IPS-18c (cell line): ENCODE measurements around the gene AMBRA1.
"Not testable (repeated sequence)": the region's sequence is repeated elsewhere in the genome, so short reads cannot be mapped to it uniquely, and the experiment has no call there.

Experiments used
- H3K4me3 ChIP-seq: 2 replicates; pipeline ENCODE4 v1.7.0; 2013; ENCODE audit warnings: low read depth, mild to moderate bottlenecking, low read length, moderate library complexity; ENCODE audit not compliant: insufficient read depth
- H3K9me3 ChIP-seq: one replicate; pipeline ENCODE4 v1.6.1; 2013; ENCODE audit warnings: mild to moderate bottlenecking, low read length, moderate library complexity; ENCODE audit not compliant: control insufficient read depth, insufficient read depth

The AMBRA1 gene

GRCh38 chr11:46590740-46591605 lies 2.9 kb downstream of the AMBRA1 start:
- H3K4me3 ChIP-seq: no peak overlapping the region
- no peaks in the 10 kb centered on the region for H3K9me3 ChIP-seq

GRCh38 chr11:46588915-46589314 lies 4.9 kb downstream of the AMBRA1 start:
- no peak overlapping the region for H3K4me3 ChIP-seq
- no peaks in the 10 kb centered on the region for H3K9me3 ChIP-seq

- Histone ChIP-seq H3K9me3 (no peaks in the 10 kb centered on the region), H3K4me3 (no peak overlapping the region)
Observed at GRCh38 chr11:46588131-46588530, 5.7 kb downstream of the AMBRA1 start.

GRCh38 chr11:46583513-46583912 lies 10.3 kb downstream of the AMBRA1 start:
- H3K4me3 ChIP-seq, H3K9me3 ChIP-seq: not testable (repeated sequence)

- no peak overlapping the region for H3K4me3 ChIP-seq
- no peaks in the 10 kb centered on the region for H3K9me3 ChIP-seq
Observed at GRCh38 chr11:46582588-46582987, 11.2 kb downstream of the AMBRA1 start.

GRCh38 chr11:46577058-46577457 lies 16.8 kb downstream of the AMBRA1 start:
- Histone ChIP-seq H3K9me3 (no peaks in the 10 kb centered on the region), H3K4me3 (no peak overlapping the region)

- H3K9me3 ChIP-seq: no peaks in the 10 kb centered on the region
Observed at GRCh38 chr11:46574656-46575055, 19.2 kb downstream of the AMBRA1 start.

GRCh38 chr11:46570790-46571398 lies 22.9 kb downstream of the AMBRA1 start:
- Histone ChIP-seq H3K4me3 (no peak overlapping the region), H3K9me3 (no peaks in the 10 kb centered on the region)

More at GRCh38 chr11:46574656-46575055, 19.2 kb downstream of the AMBRA1 start:
- no peak overlapping the region for H3K4me3 ChIP-seq

- Histone ChIP-seq H3K4me3 (no peak overlapping the region), H3K9me3 (no peaks in the 10 kb centered on the region)
Observed at GRCh38 chr11:46565232-46565840, 28.5 kb downstream of the AMBRA1 start.

GRCh38 chr11:46564459-46564858 lies 29.4 kb downstream of the AMBRA1 start:
- Histone ChIP-seq H3K9me3 (no peaks in the 10 kb centered on the region), H3K4me3 (no peak overlapping the region)

- no peaks in the 10 kb centered on the region for H3K9me3 ChIP-seq
- no peak overlapping the region for H3K4me3 ChIP-seq
Observed at GRCh38 chr11:46562527-46562926, 31.3 kb downstream of the AMBRA1 start.

GRCh38 chr11:46560300-46560991 lies 33.4 kb downstream of the AMBRA1 start:
- no peaks in the 10 kb centered on the region for H3K9me3 ChIP-seq
- no peak overlapping the region for H3K4me3 ChIP-seq

GRCh38 chr11:46559815-46560214 lies 34.0 kb downstream of the AMBRA1 start:
- Histone ChIP-seq H3K4me3 (no peak overlapping the region), H3K9me3 (no peaks in the 10 kb centered on the region)

GRCh38 chr11:46557684-46558151 lies 36.1 kb downstream of the AMBRA1 start:
- no peak overlapping the region for H3K4me3 ChIP-seq

GRCh38 chr11:46555267-46556054 lies 38.4 kb downstream of the AMBRA1 start:
- Histone ChIP-seq H3K9me3 (no peaks in the 10 kb centered on the region), H3K4me3 (no peak overlapping the region)

More at GRCh38 chr11:46557684-46558151, 36.1 kb downstream of the AMBRA1 start:
- no peaks in the 10 kb centered on the region for H3K9me3 ChIP-seq

GRCh38 chr11:46554213-46555147 lies 39.3 kb downstream of the AMBRA1 start:
- H3K4me3 ChIP-seq: no peak overlapping the region
- H3K9me3 ChIP-seq: no peaks in the 10 kb centered on the region
